Bone marrow (tissue), 2 donors: ENCODE results near the gene IL12RB1.
A peak's percentile ranks its signal among the peaks of the same experiment; 100 is the strongest.

Experiments used
- DNase-seq, 2 donors: peaks; one replicate each; lab custom pipeline; 2025; lab: John Stamatoyannopoulos, UW

Gene IL12RB1

DNA sequence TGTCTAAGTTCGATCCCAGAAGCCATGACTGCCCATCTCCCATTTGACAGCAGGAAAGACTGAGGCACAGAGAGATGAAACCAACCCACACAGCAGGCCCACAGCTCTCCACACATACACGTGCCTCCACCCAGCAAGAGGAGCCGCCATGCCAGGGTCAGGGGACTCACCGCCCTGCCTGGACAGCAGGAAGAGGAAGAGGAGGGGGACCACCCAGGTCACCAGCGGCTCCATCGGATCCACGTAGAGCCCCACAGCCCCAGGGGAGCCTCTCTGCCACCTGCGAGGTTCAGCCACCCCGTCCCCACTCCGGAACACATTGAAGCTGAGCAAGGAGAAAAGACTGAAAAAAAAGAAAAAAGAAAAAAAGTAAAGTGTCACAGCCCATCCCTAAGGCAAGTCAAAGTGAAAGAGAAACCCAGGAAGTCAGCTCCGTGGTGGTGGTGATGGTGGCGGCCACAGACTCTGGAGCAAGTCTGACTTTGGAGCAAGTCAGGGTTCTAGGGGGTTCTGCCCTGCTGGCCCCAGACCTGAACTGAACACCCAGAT is at the start of gene IL12RB1:
Gene IL12RB1, minus strand, starts transcription at position 345 of the 549 bp plus-strand sequence. Its CDS starts 111 bp downstream, at position 234.
- peak in 1 of 2 donors; percentile 79 for DNase-seq

DNA sequence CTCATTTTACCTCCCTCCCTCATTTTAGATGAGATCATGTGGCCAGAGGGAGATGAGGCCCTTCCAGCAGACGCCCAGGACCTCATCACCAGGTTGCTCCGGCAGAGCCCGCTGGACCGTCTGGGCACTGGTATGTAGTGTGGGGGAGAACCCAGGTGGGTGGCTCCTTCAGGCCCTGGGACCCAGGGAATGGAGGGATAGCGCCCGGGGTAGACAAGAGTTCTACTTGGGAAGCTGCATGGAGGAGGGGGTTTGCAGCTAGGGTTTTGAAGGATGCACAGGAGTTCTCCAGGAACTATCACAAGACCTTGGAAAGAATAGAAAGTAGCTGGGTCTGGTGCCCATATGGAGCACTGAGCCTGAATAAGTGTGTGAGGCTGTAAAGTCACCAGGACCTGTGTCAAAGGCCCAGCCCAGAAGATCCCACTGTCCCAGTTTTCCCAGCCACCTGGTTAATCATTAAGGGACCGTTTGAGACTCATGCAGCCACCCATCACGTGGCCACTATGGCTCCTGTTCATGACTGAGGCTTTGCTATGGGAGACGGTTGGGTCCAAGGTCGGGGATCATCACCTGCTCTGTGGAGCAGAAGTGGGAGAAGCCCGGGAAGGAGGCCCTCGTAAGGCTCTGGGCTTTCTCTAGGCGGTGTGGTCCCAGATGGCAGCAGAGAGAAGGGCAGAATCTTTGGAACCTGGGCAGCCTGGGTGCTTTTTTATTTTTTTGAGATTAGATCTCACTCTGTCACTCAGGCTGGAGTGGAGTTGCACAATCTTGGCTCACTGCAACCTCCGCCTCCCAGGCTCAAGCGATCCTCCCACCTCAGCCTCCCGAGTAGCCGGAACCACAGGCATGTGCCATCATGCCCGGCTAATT is 49.2 kb upstream of the IL12RB1 start:
- DNase-seq = no peak

DNA sequence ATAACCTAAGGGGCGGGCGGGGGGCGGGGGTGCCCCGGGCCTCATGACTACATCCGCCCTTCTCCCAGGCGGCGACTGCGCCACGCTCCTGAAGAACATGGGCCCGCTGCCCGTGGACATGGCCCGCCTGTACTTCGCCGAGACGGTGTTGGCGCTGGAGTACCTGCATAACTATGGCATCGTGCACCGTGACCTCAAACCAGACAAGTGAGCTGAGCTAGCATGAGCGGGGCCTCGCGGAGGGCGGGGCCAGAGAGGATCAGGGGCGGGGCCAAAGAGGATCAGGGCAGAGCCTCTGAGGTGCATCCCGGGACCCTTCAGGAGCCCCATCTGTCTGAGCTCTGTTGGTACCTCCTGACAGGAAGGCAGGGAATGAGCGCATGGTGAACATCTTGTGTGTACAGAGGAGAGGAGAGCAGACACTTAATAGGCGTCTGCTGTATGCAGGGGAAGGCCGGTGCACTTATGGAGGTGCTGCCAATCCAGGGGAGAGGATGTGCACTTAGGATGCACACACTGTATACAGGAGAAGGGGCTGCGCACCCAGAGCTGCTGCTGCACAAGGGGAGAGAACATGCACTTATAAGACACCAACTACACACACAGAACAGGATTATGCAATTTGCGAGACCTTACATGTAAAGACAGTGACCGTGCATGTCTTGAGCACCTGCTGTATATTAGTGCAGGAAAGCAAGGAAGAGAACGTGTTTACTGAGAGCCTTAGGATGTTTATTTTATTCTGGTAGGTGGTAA is 45.3 kb upstream of the IL12RB1 start:
- DNase-seq = no peak

DNA sequence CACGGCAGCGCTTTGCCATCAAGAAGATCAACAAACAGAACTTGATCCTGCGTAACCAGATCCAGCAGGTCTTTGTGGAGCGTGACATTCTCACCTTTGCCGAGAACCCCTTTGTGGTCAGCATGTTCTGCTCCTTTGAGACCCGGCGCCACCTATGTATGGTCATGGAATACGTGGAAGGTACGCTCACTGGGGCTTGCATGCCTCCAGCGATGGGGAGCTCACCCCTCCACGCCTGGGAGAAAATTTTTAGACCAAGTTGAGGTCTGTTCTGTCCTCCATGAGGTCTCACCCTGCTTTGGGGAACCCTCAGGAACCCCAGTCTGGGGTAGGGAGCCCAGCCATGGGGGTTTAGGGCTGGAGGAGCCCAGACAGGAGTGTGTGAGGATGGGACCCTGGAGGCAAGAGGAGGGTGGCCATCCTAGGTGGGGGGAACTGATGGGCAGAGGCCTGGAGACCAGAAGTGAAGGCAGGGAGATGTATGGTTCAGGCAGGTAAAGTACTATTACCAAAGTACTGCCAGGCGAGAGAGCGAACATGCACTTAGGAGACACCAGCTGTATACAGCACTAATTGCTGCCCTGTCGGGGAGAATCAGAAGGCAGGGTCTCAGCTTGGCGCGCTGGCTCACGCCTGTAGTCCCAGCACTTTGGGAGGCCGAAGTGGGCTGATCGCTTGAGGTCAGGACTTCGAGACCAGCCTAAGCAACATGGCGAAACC is 43.9 kb upstream of the IL12RB1 start:
- no peak for DNase-seq

DNA sequence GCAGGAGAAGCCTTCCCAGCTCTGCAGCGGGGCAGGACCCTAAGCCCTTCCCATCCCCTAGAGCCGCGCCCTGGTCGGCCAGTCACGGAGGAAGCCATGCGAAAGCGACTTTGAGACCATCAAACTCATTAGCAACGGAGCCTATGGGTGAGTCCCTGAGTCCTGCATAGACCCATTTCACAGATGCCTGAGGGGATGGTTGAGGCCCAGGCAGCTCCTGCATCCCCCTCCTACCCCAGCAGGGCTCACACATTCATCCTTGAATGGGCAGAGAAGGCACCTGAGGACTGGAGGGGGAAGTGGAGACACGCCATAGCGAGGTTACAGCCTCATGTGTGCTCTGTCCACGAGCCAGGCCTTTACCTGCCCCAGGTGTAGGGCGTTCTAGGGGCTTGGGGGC is 42.1 kb upstream of the IL12RB1 start:
- DNase-seq = no peak

- peak in 1 of 2 donors; percentile 17 for DNase-seq
These were observed 41.3 kb upstream of the IL12RB1 start for GRCh38 chr19:18128044-18128443.

GRCh38 chr19:18126097-18126496 is 39.4 kb upstream of the IL12RB1 start:
- DNase-seq = no peak

DNA sequence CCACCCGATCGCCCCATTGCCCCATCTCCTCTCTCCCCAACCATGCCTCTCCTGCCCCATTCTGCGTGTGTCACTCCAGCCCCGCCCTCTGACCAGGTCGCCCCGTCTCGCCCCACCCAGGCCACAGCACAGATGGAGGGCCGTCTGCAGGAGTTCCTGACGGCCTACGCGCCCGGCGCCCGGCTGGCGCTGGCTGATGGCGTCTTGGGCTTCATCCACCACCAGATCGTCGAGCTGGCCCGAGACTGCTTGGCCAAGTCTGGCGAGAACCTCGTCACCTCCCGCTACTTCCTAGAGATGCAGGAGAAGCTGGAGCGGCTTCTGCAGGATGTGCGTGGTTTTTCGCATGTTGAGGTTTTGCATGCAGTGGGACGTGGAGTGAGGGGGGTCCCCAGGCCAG is 37.1 kb upstream of the IL12RB1 start:
- no peak for DNase-seq

DNA sequence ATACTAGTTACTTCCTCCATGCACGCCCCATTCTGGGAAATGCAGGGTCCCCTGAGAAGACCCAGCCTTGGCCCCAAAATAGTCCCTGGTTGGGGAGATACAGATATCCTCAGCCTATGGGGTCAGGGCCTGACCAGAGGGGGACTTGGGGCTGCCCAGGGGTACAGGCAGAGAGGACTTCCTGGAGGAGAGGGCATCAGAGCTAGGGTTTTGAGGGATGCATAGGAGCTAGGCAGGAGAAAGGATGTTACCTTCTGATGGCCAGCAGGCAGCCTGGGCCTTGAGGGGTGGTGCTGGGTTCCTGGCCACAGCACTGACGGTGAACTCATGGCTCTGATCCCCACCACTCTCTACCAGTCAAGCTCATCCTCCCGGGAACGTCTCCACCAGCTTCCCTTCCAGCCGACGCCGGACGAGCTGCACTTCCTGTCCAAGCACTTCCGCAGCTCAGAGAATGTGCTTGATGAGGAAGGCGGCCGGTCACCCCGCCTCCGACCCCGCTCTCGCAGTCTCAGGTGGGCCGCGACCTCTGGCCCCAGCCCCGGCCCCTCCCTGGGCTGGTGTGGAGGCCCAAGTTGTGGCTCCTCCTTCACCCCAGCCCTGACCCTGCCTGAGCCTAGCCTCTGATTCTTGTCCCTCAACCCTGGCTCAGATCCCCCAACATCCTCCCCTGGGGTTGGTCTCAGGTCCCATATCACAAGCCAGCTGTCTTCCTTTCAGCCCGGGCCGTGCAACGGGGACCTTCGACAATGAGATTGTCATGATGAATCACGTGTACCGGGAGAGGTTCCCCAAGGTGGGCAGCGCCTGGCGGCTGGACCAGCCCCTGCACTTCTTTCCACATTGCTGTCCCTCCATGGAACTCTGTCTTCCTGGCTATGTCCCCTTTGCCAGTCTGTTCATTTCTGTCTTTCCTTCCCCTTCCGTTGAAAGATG is 36.4 kb upstream of the IL12RB1 start:
- DNase-seq = no peak

DNA sequence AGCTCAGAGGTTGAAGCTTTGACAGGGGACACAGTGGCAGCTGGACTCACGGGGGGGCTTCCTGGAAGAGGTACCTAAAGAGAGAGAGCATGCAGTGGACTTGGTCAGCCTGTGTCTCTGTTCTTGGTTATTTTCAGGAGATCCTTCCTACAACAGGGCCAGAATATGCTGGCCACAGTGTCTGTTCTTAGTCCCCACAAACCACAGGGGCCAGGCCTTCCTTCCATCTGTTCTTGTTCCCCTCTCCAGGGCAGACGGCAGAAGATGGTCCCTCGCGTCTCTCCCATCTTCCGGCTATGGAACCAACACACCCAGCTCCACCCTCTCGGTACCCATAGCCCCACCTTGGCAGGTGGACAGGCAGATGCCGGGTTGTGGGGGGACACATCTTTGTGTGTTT is 35.7 kb upstream of the IL12RB1 start:
- DNase-seq = no peak

- no peak for DNase-seq
These were observed 34.4 kb upstream of the IL12RB1 start for GRCh38 chr19:18121166-18121565.

DNA sequence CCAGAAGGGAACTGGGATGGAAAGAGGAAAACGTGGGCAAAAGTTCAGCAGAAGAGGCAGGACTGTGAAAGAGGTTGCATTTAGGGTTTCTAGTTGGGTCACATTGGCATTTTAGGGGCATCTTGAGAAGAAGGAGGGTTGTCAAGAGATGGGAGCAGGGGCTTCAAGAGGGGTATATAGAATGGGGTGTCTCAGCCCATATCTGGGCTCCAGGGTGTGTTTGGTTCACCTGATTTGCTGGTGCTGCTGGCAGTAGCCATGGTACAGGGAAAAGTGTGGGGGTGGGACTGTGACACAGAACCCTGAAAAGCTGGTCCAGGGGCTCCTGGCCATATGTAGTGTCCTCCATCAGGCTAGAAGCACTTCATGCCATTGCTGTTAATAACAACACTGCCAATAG is 33.4 kb upstream of the IL12RB1 start:
- DNase-seq = no peak

DNA sequence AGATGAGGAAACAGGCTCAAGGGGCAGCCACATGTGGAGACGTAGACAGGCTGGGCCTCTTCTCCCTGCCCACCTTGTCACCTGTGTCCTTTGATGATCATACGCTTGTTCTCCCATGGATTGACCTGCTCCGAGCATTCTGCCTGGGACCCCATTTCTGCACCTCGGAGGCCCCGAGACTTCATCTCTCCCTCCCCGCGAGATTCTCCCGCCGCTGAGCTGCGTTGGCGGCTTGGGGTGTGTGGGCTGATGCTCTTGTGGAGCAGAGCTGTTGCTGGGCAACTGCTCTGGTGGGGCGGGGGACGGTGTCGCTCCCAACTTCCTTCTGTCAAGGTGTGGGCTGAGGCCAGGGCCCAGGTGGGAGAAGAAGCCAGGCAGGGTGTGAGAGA is 33.0 kb upstream of the IL12RB1 start:
- DNase-seq = no peak

DNA sequence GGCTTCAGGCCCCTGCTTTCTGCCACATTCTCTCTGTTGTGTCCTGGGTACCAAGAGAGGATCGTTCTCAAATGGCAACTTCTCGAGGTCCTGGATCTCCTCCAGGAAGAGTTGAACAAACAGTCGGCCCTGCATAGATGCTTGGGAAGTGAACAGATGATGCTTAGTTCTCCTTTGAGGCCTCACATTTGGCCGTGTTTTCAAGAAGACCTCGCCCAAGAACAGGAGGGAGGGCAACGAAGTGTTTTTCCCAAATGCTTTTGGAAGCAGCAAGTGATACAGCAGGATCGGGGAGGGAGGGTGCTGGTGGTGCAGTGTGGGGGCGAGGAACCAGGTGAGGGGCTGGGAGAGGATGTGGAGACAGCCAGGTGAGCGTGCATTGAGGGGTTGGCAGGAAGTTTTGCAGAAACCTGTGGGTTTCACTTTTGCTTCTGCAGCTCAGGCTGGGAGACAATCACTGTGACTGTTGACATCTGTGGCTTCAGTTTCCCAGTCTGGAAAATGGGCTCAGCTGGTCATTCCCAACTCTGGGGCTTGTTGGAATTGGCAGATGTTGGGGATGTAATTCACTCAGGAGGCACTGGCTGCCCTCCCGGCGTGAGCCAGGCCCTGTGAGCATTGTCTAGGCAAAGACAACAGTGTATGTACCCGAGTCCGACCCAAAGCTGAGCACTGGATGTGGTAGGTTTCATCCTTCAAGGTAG is 32.4 kb upstream of the IL12RB1 start:
- DNase-seq = no peak

DNA sequence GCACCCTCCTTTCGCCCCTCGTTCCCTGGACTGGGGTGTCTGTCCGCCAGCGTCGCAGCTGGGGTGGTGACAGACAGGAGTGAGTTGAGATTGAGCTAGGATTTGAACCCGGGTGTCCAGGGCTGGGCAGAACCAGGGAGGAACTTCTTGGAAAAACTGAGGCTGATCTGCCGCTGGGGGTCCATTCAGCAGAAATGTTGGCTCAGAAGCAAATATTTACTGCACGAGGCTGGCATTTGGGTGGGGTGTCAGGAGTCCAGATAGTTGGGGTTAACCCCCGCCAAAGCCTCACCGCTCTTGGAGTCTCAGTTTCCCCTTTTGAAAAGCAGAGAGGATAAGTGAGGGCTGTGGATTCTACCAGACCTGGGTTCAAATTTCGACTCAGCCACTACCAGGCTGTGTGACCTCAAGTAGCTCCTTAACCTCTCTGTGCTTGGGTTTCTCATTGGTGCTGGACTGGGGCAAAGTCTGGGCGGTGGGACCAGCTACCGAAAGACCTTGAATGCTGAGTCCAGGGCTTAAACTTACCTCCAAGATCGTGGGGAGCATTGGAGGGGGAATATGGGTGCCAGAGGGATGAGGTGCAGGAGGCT is 31.8 kb upstream of the IL12RB1 start:
- no peak for DNase-seq

DNA sequence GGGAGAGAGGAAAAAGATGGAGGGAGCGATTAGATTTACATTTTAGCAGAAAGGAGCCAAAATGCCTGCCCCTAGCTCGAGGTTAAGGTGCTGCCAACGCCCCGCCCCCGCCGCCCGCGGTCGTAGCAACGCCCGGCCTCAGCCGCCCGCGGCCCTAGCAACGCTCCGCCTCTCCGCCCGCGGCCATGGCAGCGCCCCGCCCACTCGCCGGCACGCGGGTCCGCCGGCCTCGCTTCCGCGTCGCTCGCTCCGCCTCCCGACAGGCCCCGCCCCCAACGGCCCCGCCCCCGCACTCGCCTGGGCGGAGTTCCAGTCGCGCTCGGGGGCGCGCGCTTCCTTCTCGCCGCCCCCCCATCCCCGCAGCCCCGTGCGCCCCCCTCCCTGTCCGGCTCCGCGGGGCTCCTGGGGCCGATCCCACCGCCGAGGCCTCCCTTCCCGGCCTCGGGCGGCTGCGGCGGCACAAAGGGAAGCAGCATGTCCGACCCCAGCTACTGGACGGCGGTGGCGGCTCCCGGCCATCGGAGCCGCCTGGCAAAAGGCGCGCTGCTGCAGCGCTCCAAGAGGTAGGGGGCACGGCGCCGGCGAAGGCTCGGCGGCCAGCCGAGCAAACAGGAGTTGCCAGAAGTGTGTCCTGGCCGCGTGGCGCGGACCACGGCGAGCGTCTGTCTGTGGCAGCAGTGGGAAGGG is 31.1 kb upstream of the IL12RB1 start:
- peak; percentile 66 to 88 for DNase-seq

GRCh38 chr19:18117364-18117691 is 30.6 kb upstream of the IL12RB1 start:
- no peak for DNase-seq

GRCh38 chr19:18114483-18114882 is 27.7 kb upstream of the IL12RB1 start:
- DNase-seq = no peak

GRCh38 chr19:18113827-18114226 is 27.1 kb upstream of the IL12RB1 start:
- DNase-seq = no peak
